Measurements from ENCODE around the gene CPPED1. TPM values are rescaled to one million over a fixed set of nuclear protein-coding genes. Genes with fewer than 3 reads are reported as not detected.

Gene CPPED1
- total and polyA plus RNA-seq, 2 of the 4 experiments (the other 2 are of a cell fraction): 5.1 to 6.5 TPM

- no peak overlapping the region for H2BK5ac ChIP-seq (ENCODE audit: low read depth, low read length, poor library complexity, severe bottlenecking)
- ATAC-seq (ENCODE audit: low read depth): no peak
- no TSS peak for BruUV-seq (replicated peaks)
These were observed 160.6 kb downstream of the CPPED1 start for GRCh38 chr16:12643034-12643455.

More at GRCh38 chr16:12643034-12643455, 160.6 kb downstream of the CPPED1 start:
- Histone ChIP-seq H3K56ac (ENCODE audit: extremely low read depth, insufficient read depth, low read length) (no peak overlapping the region), H3K9me3 (ENCODE audit: control insufficient read depth, insufficient read depth, low read length) (peaks cover 10% of the 10 kb centered on the region), H2BK120ac (ENCODE audit: low read depth, low read length) (no peak overlapping the region), H3K4me3 (ENCODE audit: insufficient read depth, low read depth, low read length) (no peak overlapping the region), H3K4me1 (ENCODE audit: control insufficient read depth, insufficient read depth, low read length) (no peaks in the 10 kb centered on the region), H3K18ac (ENCODE audit: low read depth, low read length) (no peak overlapping the region), H2AK9ac (replicated peaks; ENCODE audit: low read depth, low read length, poor library complexity) (peak overlapping the region; percentile 50), H2AK5ac (ENCODE audit: low read depth, low read length) (no peak overlapping the region), H4K5ac (ENCODE audit: low read depth, low read length) (no peak overlapping the region), H4K8ac (ENCODE audit: low read depth in 2 of 2, low read length in 2 of 2) (no peak overlapping the region), H2BK15ac (ENCODE audit: low read depth, low read length) (no peak overlapping the region), H3K9me1 (ENCODE audit: insufficient read depth, low read length) (no peaks in the 10 kb centered on the region), H4K91ac (ENCODE audit: insufficient read depth, low read depth, low read length) (no peak overlapping the region), H2BK20ac (ENCODE audit: low read depth, low read length) (no peak overlapping the region), H3K27me3 (ENCODE audit: control insufficient read depth, insufficient read depth, low read length) (no peaks in the 10 kb centered on the region), H3K4ac (ENCODE audit: low read depth, low read length) (no peak overlapping the region), H3K79me1 (ENCODE audit: low read depth in 1 of 2, low read length in 2 of 2) (no peaks in the 10 kb centered on the region), H3K9ac (ENCODE audit: low read depth, low read length) (no peak overlapping the region), H3K4me2 (ENCODE audit: low read depth, low read length) (no peak overlapping the region), H3K36me3 (ENCODE audit: control insufficient read depth, insufficient read depth, low read length) (no peaks in the 10 kb centered on the region), H2AFZ (replicated peaks; ENCODE audit: low read length, poor library complexity) (no peak overlapping the region), H3K14ac (replicated peaks; ENCODE audit: low read depth, low read length) (no peak overlapping the region), H4K20me1 (ENCODE audit: insufficient read depth, low read length) (no peaks in the 10 kb centered on the region), H3K27ac (ENCODE audit: insufficient read depth, low read length) (no peak overlapping the region), H3K23ac (ENCODE audit: low read depth, low read length) (no peak overlapping the region)
- dilution Hi-C loops (cut with HindIII; ENCODE audit: low sequenced_read_pairs, unreplicated experiment) (no loop called here), in situ Hi-C loops (cut with MboI; ENCODE audit: low sequenced_read_pairs) (no loop called here), intact Hi-C loops (cut with micrococcal nuclease) (no loop called here)
- POLR2A ChIA-PET (ENCODE audit: unreplicated experiment): no interaction called here
- no peak for DNase-seq
- TF ChIP-seq FOS (IDR thresholded peaks at IDR 0.05; ENCODE audit: low read depth, low read length): no peak
- no peak for TF ChIP-seq RFX5 (IDR thresholded peaks at IDR 0.05; ENCODE audit: low read depth, low read length)
- TF ChIP-seq, protein P1, sequence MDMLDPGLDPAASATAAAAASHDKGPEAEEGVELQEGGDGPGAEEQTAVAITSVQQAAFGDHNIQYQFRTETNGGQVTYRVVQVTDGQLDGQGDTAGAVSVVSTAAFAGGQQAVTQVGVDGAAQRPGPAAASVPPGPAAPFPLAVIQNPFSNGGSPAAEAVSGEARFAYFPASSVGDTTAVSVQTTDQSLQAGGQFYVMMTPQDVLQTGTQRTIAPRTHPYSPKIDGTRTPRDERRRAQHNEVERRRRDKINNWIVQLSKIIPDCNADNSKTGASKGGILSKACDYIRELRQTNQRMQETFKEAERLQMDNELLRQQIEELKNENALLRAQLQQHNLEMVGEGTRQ (IDR thresholded peaks at IDR 0.05; ENCODE audit: low read depth, low read length): no peak
- TF ChIP-seq MAZ (IDR thresholded peaks at IDR 0.05; ENCODE audit: borderline replicate concordance, low read depth, low read length): no peak
- TF ChIP-seq POLR2A (IDR thresholded peaks at IDR 0.05; ENCODE audit: low read depth, low read length): no peak
- TF ChIP-seq RCOR1 (IDR thresholded peaks at IDR 0.05; ENCODE audit: insufficient replicate concordance, low read length): no peak
- WGBS, 2 experiments (ENCODE audit: extremely low coverage in 2 of 2, insufficient read length in 1 of 2): no CpG with 5 or more reads among the region's 8 CpGs
- CTCF ChIA-PET: no interaction called here

Measured in IMR-90 (cell line).